ENCODE results near the gene TREM1.
"Not testable (repeated sequence)": the region's sequence is repeated elsewhere in the genome, so short reads cannot be mapped to it uniquely, and the experiment has no call there.

The TREM1 gene

DNA sequence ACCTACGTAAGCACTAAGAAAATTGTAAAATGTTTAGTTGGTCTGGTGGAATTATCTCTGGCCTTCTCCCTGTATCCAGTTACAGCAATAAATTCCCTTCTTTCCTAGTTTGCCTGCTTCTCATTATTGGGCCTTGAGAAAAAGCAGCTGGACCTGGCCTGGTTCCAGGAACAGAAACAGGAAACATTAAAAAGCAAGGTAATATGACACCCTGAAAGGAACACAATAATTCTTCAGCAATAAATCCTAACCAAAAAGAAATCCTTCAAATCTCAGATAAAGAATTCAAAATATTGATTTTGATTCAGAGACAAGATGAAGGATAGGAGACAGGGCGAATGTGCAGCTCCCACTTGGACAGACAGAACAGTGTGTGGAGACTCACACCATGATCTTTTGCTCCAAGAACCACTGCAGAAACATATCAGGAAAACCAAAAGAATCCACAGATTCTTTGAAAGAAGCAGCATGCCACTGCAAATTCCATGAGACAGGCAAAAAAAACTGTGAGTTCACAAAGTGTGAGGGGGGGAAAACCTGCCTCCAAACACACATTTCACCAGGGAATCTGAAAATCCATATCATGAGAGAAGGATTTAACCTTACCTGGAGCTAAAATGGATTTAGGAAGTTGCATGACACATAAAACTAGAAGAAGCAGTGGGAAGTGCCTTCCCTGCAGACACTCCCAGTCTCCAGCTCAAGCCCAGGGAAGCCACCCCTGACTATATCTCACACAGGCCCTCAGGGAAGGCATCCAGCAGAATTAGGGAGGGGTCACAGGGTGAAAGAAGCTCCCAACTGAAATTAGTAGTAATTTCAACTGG lies 28.9 kb downstream of the TREM1 start:
- DNase-seq = no peak

DNA sequence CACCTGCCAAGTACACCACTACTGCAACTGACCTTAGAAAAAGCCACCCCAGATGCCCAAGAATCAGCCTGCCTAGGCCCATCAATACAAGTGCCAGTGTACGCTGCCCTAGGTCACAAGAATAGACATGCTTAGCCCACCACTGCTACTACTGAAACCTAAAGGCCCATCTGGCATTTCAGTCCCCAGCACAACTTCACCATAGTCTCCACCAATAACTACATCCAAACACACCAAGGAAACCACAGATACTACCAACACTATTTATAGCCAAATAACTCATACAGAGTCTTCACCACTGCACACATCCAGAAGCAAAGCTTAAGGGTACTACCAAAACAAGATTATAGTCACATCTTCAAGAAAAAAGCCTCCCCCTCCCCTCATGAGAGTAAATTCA lies 30.1 kb downstream of the TREM1 start:
- DNase-seq = no peak

DNA sequence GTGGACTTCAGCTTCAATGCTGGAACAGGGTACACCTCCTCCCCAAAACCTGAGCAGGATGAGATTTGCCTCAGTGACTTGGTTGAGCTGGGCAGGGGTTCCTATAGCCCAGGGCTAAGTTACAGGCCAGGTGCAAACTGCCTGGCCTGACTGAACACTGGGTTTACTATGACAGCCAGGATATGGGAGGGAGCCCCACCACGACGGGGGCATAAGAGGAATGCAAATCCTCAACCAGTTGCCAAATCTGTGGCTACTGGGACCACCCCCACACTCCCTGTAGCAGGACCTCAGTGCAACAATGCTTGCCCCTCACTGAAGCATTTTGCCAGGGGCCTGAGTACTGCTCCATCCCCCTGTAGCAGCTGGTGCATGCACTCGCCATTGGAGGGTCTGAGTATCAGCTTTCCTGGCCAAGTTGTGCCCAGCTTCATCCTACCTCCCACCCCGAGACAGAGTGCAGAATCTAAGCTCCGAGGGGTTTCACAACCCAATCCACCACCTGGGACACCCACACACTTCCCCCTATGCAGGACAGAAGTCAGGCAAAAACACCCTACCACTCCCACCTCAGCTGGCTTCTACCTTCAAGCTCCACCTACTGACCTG lies 30.7 kb downstream of the TREM1 start:
- DNase-seq = no peak

DNA sequence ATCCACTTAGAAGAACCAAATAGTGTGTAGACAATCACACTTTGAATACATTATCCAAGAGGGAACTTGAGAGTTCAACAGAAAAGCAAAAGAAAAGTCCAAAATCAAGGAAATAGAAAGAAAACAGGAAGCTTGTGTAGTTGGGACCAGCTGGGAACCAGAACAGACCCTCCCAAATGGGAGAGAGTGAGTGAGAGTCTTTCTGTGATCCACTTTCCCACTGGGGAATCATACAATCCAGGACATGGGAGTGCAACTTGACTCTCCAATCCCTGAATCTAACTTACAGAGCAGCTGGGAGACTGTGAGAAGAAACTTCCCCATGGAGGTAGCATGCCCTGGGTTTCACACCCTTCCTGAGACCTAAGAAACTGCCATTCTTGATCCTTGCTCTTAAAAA lies 31.4 kb downstream of the TREM1 start:
- DNase-seq = no peak

DNA sequence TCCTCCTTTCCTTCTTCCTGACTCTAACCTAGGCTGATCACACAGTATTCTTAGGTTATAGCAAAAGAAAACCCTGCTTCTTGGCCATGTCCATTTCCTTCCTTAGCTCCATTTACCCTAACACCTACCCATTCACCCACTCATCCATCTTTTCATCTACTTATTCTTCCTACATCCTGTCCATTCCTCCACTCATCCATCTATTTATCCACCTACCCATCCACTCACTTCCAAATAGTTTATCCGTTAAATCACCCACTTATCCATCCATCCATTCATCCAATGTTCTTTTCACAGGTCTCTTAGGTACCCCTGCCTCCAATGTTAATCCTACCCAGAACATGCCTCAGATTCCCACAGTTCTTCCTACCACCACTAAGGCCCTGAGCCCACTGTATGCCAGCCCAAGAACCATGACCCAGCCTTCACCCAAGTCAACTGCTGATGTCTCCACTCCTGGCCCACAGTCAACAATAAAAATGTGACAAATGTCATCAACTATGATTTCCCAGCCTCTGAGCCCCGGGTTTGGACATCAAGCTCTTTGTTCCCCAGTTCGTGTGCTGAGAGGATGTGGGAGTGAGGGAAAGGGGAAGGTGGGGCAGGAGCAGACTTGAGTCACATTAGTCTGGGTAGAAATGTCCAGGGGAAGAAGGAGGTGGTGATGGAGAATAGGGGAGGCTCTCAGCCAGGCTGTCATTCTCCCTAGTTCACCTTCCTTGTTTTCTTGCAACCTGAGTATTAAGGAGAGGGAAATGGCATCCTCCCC lies 33.9 kb downstream of the TREM1 start:
- no peak for DNase-seq

DNA sequence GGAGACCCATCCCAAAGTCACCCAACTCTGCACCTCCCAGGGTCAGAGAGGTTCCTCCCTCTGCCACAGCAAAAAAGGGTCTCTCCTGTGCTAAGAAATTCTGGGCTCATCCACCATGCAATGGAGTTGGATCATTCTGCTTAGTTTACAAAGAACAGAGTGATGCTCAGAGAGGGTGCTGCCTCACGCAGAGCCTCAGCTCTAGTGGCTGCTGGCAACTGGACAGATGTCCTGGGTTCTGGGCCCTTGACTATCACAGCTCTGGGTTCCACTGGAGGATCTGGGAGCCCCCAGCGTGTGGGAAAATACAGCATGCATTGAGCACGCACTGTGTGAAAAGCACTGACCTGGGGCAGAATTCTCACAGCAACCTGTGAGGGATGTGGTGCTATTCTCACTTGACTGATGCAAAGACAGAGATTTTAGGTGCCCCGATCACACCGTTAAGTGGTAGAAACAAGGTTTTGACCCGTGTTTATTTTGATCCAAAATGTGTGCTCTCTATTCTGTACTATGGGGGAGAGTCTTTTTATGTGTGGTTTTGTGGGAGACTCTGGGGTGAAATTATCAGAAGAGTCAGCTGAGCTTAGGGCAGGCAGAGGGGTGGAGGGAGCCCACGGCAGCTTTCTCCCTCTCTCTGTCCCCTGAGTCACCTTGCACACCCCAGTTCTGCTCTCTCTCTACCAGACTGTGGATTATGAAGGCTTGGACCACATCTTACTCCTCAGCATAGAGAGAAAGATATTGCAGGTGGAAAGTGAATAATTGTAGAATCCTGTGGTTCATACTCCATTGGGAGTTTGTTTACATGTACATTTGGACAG lies 38.4 kb downstream of the TREM1 start:
- DNase-seq = no peak

DNA sequence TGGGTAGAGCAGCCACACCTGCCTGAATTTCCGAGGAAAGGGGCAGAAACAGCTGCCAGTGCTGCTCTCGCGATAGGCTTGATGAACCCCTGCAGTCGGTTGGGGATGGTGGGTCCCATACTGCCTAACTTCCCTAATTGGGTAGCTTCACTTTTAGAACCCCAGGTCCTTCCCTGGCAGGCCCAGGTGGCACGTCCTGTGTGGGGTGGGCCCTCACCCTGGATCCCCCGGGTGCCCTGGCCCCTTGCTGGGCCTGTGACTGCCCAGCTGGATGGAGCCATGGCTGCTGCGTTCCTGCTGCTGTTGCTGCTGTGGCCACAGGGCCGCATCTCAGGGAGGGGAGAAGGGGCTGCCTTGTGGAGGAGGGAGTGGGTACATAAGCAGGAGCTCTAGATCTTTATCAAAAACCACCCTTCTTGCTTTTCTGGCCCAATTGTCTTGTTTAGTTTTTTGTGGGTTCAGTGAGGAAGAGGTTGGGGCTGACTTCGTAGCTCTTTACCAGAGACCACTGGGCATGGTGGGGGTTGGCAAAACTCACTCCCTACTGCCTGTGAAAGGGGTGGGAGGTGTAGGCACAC lies 39.1 kb downstream of the TREM1 start:
- no peak for DNase-seq

DNA sequence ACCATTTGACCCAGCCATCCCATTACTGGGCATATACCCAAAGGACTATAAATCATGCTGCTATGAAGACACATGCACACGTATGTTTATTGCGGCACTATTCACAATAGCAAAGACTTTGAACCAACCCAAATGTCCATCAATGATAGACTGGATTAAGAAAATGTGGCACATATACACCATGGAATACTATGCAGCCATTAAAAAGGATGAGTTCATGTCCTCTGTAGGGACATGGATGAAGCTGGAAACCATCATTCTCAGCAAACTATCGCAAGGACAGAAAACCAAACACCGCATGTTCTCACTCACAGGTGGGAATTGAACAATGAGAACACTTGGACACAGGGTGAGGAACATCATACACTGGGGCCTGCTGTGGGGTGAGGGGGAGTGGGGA lies 40.0 kb downstream of the TREM1 start:
- DNase-seq = not testable (repeated sequence)

DNA sequence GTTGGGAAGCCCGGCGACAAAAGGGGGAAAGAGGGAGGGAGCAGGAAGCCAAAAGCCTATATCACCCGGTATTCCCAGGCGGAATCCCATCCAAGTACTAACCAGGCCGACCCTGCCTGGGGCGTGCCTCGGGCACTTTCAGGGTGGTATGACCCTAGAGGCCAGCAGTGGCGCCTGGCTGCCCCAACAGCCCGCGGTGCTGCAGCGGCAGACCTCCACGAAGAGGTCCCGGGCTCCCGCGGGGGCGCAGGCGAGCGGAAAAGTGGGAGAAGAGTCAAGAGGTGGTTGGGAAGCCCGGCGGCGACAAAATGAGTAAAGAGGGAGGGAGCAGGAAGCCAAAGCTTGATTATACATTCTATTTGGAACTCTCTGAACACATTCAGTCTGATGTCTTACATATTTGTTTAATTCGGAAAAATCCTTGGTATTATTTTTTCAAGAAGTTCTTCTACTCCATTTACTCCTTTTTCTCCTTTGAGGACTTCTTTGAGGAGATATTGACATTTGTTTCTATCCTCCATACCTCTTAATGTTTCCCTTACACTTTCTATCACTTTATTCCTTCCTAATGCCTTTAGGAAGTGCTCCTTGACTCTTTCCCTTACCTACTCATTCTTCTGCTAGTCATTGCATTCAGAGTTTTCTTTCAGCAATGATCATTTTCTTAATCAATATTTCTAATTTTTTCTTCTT lies 46.9 kb downstream of the TREM1 start:
- DNase-seq = no peak

DNA sequence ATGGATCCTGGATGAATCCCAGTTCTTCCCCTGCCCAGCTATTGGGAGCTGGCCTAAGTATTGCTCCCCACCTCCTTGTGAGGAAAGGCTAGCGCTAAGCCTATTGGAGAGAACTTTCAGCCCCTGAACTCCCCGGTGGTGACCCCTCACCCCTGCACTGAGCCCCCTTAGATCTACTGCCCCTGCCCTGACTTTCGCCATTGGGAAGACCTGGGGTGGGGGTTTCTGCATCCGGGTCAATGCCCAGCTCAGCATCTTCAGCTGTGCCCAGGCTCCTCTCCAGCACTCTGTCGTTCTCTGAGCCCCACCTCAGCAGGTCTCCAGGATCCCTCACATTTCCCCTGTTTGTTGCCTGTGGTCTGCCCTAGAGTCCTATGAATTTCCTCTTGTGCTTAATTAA lies 49.4 kb downstream of the TREM1 start:
- no peak for DNase-seq

DNA sequence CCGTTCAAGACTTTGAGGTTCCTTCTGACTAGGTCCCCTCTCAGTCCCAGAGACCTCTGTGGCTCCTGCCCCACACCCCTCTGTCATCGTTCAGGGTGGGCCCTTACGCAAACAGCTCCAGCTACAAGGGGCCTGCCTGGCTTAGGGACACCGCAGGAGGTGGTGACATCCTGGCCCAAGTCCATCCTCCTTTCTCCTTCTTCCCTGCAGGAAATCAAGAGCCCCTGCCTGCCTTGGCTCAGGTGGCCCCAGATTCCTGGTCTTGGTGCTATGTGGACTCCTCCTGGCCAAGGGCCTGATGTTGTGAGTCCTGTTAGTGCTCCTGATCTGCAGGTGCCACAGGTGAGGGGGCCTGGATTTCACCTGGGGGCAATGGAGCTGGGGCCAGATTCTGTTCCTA lies 50.2 kb downstream of the TREM1 start:
- DNase-seq = no peak

DNA sequence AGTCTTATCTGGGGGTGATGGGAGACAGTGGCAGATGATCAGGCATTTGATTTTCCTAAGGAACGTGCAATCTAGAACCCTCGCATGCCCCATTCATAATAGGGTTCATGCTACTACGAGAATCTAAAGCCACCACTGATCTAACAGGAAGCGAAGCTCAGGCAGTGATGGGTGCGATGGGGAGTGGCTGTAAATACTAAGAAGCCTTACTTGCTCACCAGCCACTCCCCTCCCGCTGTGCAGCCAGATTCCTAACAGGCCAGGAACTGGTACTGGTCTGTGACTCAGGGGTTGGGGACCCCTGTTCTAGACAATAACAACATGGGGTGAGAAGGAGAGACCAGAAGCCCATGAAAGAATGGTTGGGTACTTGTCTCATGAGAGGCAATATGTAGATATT lies 53.8 kb downstream of the TREM1 start:
- no peak for DNase-seq

DNA sequence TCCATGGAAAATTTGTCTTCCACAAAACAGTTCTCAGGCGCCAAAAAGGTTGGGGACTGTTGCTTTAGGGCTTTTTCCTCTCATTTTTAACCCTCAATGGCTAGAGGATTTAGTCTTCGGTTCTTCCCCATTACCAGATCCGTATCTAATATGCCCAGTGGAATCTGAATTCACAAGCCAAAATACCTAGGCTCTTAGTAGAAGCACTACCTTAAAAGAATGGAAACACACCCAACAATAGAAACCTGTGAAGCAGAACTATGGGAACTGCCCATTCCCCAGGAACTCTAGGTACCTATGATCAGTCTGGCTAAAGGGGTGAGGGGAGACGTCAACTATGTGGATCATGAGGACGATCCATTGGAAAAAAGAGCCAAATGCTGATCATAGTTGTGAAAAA lies 55.2 kb downstream of the TREM1 start:
- no peak for DNase-seq

DNA sequence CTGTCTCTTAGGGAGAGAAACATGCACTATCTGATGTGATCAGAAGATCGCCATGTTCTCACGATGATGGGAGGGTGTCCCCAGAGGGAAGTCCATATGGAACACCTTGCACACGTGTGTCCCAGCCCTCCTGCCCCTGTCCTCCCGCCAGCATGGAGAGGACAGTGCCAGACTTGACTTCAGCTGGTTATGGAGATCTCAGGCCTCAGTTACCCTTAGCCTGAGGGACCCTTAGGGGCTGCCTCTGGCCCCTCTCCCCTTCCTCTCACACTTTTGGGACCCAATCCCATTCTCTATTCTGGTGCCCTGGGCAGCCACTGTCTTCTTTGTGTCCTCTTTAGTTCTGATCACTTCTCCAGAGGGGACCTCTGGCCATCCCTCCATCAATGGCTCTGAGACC lies 56.8 kb downstream of the TREM1 start:
- no peak for DNase-seq

DNA sequence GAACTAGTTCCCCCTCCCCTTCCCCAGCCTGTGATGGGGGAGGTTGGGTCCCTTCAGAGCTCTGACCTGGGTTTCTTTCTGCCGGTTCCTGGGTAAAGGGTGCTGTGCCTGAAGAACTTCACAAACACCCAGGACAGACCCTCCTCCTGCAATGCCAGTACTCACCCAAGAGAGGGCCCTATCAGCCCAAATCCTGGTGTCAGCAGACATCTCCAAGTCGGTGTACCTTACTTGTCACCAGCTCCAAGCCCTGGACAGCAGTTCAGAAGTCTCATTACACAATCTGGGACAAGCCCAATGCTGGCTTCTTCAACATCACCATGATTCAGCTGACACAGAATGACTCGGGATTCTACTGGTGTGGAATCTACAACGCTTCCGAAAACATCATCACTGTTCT lies 57.9 kb downstream of the TREM1 start:
- no peak for DNase-seq

DNA sequence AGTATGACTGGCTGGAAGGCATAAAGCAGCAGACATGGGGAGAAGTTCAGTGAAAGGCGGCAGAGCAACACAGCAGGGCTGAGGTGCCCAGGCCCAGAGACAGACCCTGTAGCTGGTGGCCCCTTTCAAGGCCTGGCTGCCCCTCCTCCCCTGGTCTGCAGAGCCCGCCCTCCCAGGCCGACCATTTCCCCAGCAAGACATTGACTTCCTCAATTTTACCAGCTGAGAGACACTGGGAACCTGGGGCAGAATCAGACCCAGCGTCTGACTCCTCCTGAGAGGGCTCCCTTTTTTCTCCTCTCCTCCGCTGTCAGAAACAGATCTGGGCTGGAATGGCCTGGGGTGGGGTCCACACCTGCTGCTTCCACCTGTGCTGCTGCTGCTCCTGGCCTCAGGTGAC lies 58.4 kb downstream of the TREM1 start, which contains the start of gene TREML4:
TSS of gene TREML4 (plus strand) at position 254 of the 400 bp plus-strand sequence. CDS start at position 333, 79 bp downstream.
- no peak for DNase-seq

DNA sequence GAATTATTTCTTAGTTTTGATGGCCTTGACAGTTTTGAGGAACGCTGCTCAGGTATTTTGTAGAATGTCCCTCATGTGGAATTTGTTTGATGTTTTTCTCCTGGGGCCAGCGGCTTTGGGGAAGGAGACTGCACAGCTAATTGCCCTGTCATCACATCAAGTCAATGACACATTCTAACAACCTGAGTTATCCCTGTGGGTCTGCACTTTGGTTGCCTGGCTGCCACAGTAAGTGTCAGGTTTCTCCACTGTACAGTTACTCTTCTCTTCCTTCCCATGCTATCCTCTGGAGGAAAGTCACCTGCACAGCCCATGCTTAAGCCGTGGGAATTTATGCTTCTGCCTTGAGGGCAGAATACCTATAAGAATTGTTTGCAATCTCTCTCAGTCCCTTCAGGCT lies 59.7 kb downstream of the TREM1 start:
- no peak for DNase-seq

DNA sequence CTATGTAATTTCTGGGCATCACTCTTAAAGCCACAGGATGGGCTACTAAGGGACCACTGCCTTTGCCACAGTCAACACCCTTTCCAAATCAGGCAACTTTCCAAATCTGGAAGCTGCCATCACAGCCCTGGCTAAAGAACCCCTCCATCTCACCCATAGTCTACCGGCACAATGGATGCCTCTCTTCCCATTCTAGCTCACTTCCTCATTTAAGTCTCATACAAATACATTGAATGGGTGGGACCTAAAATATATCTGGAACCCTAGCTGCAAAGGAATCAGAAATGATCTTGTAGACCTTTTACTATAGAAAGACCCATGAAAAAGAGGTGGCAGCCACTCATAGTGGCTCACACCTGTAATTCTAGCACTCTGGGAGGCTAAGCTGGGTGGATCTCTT lies 61.7 kb downstream of the TREM1 start:
- DNase-seq = no peak

Measured in NCI-H82 (cell line).